Neuronal stem cell (in vitro differentiated cells): Measurements from ENCODE around the gene MAGEA2.
"Not testable (repeated sequence)": the region's sequence is repeated elsewhere in the genome, so short reads cannot be mapped to it uniquely, and the experiment has no call there.

Experiments used
- DNase-seq: peaks from one replicate; pipeline ENCODE4 v3.0.0-alpha.2; 2013; ENCODE audit warnings: low spot score
- H2AFZ ChIP-seq: one replicate; pipeline ENCODE4 v1.6.1; 2013; ENCODE audit warnings: mild to moderate bottlenecking, low read length, inconsistent platforms
- H2AK5ac ChIP-seq: 2 replicates; pipeline ENCODE4 v1.6.1; 2013; ENCODE audit warnings: low read depth, mild to moderate bottlenecking, inconsistent platforms, low read length, moderate library complexity, mixed read lengths
- H2BK120ac ChIP-seq: 2 replicates; pipeline ENCODE4 v1.6.1; 2013; ENCODE audit warnings: low read depth, mild to moderate bottlenecking, inconsistent platforms, low read length, moderate library complexity, mixed read lengths
- H2BK12ac ChIP-seq: one replicate; pipeline ENCODE4 v1.6.1; 2013; ENCODE audit warnings: low read length, inconsistent platforms
- H2BK15ac ChIP-seq: 2 replicates; pipeline ENCODE4 v1.6.1; 2013; ENCODE audit warnings: mild to moderate bottlenecking, low read length, inconsistent platforms, mixed read lengths
- H2BK5ac ChIP-seq: one replicate; pipeline ENCODE4 v1.6.1; 2013; ENCODE audit warnings: inconsistent platforms, mild to moderate bottlenecking, low read length, moderate library complexity
- H3K14ac ChIP-seq: one replicate; pipeline ENCODE4 v1.6.1; 2013; ENCODE audit warnings: low read length, inconsistent platforms
- H3K18ac ChIP-seq: 2 replicates; pipeline ENCODE4 v1.6.1; 2013; ENCODE audit warnings: low read length, inconsistent platforms
- H3K23ac ChIP-seq: 2 replicates; pipeline ENCODE4 v1.6.1; 2013; ENCODE audit warnings: low read depth, mild to moderate bottlenecking, mixed read lengths, low read length, inconsistent platforms; ENCODE audit not compliant: poor library complexity
- H3K27ac ChIP-seq: replicated peaks from 3 replicates; pipeline ENCODE4 v1.5.1; 2013; ENCODE audit warnings: low read length, inconsistent platforms
- H3K27me3 ChIP-seq, 3 experiments: 2 replicates each; pipeline ENCODE4 v1.6.1; 2013; ENCODE audit warnings: low read length in 3 of 3, mild to moderate bottlenecking in 2 of 3, inconsistent platforms in 1 of 3, low read depth in 1 of 3, mixed read lengths in 1 of 3, moderate library complexity in 1 of 3; ENCODE audit not compliant: control insufficient read depth in 3 of 3, insufficient read depth in 3 of 3
- H3K36me3 ChIP-seq, 2 donors: replicated peaks in 1 of 2; 2 replicates each; pipeline ENCODE4 v1.6.1; 2013; ENCODE audit warnings: low read length in 2 of 2; ENCODE audit not compliant: control insufficient read depth in 2 of 2, insufficient read depth in 2 of 2
- H3K4ac ChIP-seq: 2 replicates; pipeline ENCODE4 v1.6.1; 2013; ENCODE audit warnings: inconsistent platforms, mild to moderate bottlenecking, low read length, moderate library complexity
- H3K4me1 ChIP-seq, 2 donors: 1 replicate in 1 of 2; 2 replicates in 1 of 2; pipeline ENCODE4 v1.6.1; 2013; ENCODE audit warnings: low read length in 2 of 2, low read depth in 1 of 2; ENCODE audit not compliant: control insufficient read depth in 2 of 2, insufficient read depth in 1 of 2
- H3K4me2 ChIP-seq: one replicate; pipeline ENCODE4 v1.6.1; 2013; ENCODE audit warnings: mild to moderate bottlenecking, low read length, inconsistent platforms; ENCODE audit not compliant: insufficient read depth, poor library complexity, severe bottlenecking
- H3K4me3 ChIP-seq, 2 donors: 2 replicates each; pipeline ENCODE4 v1.5.1; 2013; ENCODE audit warnings: low read length in 2 of 2, mild to moderate bottlenecking in 2 of 2, inconsistent platforms in 1 of 2, moderate library complexity in 1 of 2
- H3K79me1 ChIP-seq: one replicate; pipeline ENCODE4 v1.6.1; 2013; ENCODE audit warnings: low read depth, mild to moderate bottlenecking, inconsistent platforms, low read length, moderate library complexity
- H3K9ac ChIP-seq: one replicate; pipeline ENCODE4 v1.6.1; 2013; ENCODE audit warnings: mild to moderate bottlenecking, low read depth, low read length, inconsistent platforms; ENCODE audit not compliant: poor library complexity
- H3K9me3 ChIP-seq, 2 donors: replicated peaks in 1 of 2; 2 replicates each; pipeline versions ENCODE3 to v1.6.1; 2013; ENCODE audit warnings: low read length in 2 of 2, mild to moderate bottlenecking in 2 of 2, inconsistent platforms in 1 of 2, low read depth in 1 of 2, mixed read lengths in 1 of 2, moderate library complexity in 1 of 2; ENCODE audit not compliant: control insufficient read depth in 2 of 2, insufficient read depth in 1 of 2
- H4K8ac ChIP-seq: one replicate; pipeline ENCODE4 v1.6.1; 2013; ENCODE audit warnings: low read depth, mild to moderate bottlenecking, inconsistent platforms, low read length, moderate library complexity
- H4K91ac ChIP-seq: one replicate; pipeline ENCODE4 v1.6.1; 2013; ENCODE audit warnings: low read length, low read depth, mild to moderate bottlenecking, inconsistent platforms; ENCODE audit not compliant: poor library complexity
- WGBS, 2 donors: extraction: QIAGEN DNeasy Blood & Tissue Kit; methylation state at CpG; one replicate each; pipeline ENCODE4 v1.1.7; 2013; ENCODE audit warnings: missing lambda C conversion rate in 2 of 2, mixed read lengths in 1 of 2; ENCODE audit not compliant: insufficient read length in 2 of 2, insufficient replicate concordance in 1 of 2; ENCODE audit errors: extremely low coverage in 2 of 2; 5-methylcytosine and 5-hydroxymethylcytosine counted together

MAGEA2 gene

GRCh38 chrX:152700390-152700789 lies 53.3 kb downstream of the MAGEA2 start:
- H3K27ac ChIP-seq, DNase-seq, H3K79me1 ChIP-seq, H3K4ac ChIP-seq, H3K4me1 ChIP-seq, H2AK5ac ChIP-seq, H2BK15ac ChIP-seq, H3K18ac ChIP-seq, H3K36me3 ChIP-seq, H3K9me3 ChIP-seq, H2BK5ac ChIP-seq, H2BK120ac ChIP-seq, H3K23ac ChIP-seq, H3K14ac ChIP-seq, H3K27me3 ChIP-seq, H3K4me2 ChIP-seq, H4K8ac ChIP-seq, H3K9ac ChIP-seq, H2AFZ ChIP-seq, H3K4me3 ChIP-seq, H4K91ac ChIP-seq, H2BK12ac ChIP-seq: not testable (repeated sequence)
- no CpG with 5 or more reads among the region's 5 CpGs for WGBS, 2 donors
